Globus pallidus (tissue), 1 donor: ENCODE measurements around the gene CD38.
A peak's percentile ranks its signal among the peaks of the same experiment; 100 is the strongest.

Experiments
- DNase-seq: peaks from one replicate; pipeline ENCODE4 v3.0.0-alpha.2; 2015; ENCODE audit warnings: low spot score

The CD38 gene

DNA sequence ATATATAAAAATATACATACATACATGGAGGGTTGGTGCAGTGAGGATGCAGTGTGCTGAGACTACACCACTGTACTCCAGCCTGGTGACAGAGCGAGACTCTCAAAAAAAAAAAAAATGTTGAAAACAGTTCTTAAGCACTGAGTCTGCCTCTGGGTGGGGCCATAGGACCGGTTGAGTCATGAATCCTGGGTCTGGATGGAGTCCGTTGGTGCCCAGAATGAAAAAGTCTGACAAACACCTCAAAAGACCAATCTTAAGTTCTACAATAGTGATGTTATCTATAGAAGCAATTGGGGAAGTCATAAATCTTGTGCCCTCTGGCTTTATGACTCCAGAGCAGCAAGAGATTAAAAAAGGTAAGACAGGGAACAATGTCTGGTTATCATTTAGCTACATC, 90.0 kb downstream of the CD38 start:
- no peak for DNase-seq

DNA sequence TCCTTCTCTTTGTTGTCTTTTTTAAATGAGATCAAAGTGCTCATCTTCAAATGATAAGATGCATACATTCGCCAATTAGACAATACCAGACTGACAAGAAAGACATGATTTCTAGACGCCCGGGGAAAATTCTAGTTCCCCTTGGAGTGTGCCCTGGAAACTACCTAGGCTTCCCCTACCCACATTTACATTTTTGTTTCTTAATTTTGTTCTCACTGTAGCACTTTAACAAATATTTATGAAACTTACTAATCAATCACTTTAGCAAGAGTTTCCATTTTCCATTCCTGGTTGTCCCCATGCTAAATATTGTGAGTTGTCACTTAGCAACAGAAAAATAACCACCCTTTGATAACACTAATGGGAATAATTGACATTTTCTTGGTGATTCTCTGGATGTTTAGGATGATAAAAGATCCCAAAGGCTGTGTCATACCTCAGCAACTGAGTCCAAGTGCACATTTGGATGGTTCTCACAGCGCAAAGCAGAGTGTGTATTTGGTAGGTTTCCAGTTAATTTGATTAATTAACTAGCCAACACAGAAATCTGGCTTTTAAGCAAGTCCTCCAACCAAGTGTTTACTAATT, 90.8 kb downstream of the CD38 start:
- DNase-seq, result no peak

DNA sequence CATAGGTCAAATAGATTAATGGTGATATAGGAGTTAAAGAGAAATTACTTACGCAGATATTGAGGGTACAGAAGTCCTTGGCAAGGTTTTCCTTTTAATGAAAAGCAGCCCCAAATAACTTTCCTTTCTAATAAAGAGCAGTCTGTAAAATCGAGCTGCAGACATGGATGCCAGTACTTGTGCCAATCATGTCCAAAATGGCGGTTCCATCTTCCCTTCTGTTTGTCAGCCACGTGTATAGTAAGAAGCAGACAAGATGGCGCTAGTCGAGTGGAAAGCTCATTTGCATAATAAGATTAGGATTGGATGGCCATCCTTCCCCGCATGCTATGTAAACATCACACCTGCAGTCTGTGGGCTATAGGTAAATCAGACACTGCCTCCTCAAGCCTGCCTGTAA, 92.0 kb downstream of the CD38 start:
- no peak for DNase-seq

DNA sequence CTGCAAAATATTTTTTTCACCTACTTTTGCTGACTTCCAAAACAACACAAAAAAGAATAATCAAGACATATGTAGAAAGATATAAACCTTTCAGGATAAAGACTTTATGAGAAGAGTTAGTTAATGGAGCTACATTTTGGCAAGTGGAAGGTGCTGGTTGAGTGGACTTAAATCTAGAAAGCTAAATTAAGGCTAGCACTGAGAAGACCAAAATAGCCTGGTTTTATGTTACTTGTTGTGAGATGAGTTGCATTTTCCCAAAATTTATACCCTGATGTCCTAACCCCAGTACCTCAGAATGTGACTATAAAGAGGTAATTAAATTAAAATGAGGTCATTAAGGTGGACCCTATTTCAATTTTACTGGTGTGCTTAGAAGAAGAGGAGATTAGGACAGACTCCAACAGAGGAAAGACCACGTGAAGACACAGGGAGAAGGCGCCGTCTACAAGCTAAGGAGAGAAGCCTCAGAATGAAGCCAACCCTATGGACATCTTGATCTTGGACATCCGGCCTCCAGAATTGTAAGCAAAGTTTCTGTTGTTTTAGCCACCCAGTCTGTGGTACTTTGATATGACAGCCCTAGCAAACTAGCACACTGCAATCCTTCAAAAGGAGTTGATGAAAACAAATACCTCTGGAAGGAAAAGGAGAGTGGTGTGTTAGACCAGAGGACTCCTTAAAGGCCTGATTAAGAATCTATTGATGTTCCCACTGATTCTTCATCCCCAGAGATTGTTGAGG, 93.0 kb downstream of the CD38 start:
- DNase-seq, result no peak

DNA sequence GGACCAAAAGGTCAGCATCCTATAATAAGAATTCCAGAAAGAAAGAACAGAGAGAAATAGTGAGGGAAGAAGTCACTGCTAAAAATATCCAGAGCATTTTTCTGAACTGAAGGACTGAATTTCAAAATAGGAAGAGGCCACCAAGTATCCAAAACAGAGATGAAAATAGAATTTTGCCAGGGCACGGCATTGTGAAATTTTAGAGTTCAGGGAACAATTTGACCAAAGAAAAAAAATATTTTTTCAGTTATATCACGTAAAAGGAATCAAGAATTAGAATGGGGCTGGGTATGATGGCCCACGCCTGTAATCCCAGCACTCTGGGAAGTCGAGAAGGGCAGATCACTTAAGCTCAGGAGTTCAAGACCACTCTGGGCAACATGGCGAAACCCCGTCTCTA, 95.0 kb downstream of the CD38 start:
- no peak for DNase-seq

DNA sequence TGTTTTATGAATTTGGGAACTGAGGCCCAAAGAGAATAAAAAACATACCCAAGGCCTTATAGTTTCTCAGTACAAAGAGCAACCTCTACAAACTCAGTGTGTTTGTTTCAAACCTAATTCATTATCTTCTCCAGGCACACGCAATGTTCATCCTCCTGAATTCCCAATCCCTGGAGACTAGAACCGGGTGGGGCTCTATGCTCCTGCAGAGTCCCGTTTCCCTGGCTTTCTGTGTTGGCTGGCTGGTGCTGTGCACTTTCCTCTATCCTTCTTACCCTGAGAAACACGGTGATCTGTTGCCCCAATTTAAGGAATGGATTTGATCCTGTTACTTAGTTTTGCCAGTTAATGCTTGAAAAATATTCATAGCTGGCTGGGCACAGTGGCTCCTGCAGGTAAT, 96.5 kb downstream of the CD38 start:
- DNase-seq, result no peak

DNA sequence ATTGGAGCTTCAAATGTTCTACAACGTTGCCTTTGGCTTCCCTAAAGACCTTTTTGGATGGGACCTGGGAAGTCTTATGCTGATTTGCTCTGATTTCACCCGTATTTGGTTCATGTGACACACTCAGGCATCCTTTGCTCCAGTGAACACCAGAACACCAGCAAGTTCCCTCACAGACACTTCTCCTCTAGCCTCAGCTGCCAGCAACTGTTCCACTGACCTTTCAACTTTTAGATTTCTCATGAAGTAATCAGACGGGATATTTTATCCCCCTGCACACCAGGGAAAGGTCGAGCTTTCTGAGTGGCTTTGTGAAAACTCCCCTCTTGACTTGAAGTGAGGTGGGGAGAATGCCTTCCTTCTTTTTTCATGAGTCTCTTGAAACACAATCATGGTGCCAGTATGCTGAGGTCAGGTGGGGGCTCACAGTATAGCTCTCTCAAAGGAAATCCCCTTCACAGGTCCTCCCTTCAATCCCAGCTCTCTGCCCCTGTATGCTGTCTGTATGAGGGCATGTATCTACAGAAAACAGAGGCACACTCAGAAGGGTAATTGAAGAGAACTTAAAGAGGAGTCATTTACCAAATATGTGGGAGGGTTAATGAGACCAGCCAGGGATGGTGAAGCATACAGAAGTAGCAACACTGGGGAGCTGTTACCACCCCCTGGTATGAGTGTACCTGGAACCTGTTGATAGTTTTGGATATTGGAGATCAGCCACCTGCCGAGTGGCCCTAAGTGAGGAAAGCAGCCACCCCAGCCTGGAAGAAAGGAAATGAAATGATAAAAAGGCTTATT, 97.7 kb downstream of the CD38 start:
- DNase-seq, result no peak

DNA sequence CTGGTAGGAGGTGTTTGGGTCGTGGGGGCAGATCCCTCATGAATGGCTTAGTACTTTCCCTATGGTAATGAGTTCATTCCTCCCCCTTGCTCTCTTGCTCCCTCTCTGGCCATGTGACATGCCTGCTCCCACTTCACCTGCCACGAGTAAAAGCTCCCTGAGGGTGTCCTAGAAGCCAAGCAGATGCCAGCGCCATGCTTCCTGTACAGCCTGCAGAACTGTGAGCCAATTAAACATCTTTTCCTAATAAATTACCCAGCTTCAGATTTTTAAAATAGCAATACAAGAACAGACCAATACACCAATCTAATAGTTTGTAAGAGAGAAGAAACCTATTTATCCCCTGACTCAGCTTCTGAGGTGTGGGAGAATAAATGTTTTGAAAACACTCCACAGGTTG, 99.9 kb downstream of the CD38 start:
- no peak for DNase-seq

DNA sequence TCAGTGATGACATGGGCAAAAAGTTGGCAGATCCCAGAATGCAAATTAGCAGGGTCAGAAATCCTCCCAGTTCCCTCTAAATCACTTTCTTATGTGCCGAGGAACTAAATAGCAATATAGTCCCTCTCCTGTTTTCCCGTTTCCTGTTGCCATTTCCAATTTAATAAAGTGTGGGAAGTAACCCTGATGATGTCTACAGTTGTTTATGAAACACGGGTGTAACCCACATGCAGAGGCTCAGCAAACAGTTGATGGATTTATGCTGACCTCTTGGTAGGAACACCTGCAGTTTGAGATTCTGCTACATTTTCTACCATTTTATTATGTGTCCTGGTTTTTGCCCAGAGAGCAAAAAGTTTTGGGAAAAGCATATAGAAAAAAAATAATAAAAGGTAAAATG, 103.7 kb downstream of the CD38 start:
- no peak for DNase-seq

DNA sequence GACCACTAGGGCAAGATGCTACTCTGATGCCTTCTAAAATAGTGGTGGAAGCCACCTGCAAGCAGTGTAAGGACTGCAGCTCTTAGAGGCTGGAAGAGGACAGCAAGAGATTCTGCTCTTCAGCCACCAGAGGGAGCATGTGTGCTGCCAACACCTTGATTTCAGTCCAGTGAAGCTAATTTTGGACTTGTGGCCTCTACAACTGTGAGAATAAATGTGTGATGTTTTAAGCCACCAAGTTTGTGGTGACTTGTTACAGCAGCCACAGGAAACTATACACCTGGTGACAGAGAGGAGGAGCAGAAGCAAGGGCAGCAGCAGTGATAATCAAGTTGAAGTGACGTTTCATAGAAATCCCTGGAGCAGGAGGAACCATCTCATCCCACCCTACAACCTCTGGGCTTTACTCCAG, 104.6 kb downstream of the CD38 start:
- DNase-seq, result peak; percentile 55

DNA sequence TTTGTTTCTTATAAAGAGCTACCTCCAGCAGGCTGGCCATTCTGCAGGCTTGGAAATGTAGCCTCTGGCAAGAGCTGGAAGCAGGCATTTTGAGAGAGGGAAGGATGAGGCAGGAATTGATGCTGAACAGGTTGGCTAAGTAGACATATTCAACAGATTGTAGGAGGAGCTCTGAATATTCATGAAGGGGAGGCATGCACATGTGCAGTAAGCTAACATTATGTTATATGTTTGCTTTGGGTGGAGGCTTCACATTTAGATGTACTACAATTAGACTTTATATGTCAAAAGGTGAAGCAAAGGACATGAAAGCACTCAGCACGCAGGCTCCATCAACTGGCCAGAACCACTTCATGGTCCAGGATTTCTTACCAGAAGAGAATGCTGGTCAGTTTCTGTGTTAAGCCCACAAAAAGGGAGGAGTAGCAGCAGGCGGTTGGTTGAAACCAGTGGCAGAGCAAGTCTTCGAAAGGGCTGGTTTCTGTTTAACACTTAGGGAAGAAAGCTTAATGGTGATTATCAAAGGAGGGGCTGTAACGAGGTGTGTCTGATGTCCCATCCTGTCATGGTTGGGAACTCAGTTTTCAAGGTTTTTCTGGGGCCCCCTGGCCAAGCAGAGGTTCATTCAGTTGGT, 105.6 kb downstream of the CD38 start:
- DNase-seq, result no peak

DNA sequence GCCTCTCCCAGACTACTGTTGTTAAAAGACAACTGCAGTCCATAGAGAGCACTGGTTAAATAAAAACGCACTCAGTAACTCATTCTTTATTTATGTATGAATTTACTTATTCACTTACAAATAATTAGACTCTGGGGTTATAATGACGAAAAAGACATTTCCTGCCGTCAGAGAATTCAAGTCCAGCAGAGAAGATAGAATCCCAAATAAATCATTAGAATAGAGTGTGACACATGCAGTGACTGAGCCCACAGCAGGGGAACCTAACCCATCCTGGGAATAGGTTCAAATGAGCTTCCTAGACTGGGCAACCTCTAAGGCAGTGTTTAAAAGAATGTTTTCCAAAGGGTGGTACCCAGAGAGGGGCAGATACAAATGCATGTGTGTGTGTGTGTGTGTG, 106.5 kb downstream of the CD38 start:
- DNase-seq, result no peak

DNA sequence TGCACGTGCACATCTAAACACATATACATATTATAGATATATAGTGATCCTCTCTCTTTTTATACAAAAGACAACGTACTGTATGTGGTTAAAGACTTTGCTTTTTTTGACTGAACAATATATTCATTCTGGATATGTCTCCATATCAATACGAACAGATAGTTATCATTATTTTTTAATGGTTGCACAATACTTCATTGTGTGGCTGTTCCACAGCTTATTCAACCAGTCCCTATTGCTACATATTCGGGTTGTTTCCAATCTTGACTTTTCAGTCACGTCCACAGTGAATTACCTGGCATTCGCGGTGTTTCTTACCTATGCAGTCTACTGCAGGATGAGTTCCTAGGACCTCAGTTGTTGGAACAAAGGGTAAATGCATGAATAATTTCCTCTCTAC, 107.3 kb downstream of the CD38 start:
- DNase-seq, result no peak

DNA sequence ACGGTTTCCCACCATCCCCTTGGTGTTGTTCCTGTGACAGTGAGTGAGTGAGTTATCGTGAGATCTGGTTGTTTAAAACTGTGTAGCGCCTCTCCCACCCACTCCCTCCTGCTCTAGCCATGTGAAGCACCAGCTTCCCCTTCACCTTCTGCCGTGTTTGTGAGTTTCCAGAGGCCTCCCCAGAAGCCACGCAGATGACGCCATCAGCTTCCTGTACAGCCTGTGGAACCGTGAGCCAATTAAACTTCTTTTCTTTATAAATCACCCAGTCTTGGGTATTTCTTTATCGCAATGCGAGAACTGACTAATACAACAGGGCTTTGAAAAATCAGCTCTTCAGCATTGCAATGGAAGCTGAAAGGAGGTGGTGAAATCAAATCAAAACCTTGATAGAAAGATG, 110.4 kb downstream of the CD38 start:
- no peak for DNase-seq

DNA sequence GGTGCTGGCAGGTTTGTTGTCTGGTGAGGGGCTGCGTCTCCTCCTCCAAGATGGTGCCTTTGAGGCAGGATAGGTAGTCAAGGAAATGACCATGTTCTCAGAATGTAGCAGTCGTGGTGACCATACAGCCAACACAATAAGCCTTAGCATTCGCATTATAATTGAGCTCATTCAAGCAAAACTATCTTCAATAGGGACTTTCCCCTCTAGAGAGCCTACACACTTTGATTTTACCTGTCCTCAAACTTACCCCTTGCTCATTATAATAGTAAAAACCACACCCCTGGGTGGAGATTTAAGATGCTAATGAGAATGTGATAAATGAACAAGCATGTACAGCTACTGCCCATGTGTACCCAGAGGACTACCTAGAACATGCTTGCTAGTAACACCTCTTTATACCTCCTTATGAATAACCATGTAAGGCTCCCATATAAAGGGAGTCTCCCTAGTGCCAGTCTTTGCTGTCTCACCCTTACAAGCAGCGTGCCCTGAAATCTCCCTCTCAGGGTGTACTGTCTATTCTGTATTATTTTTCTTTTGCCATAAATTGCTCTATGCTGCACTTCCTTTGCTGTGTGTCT, 112.2 kb downstream of the CD38 start:
- no peak for DNase-seq

DNA sequence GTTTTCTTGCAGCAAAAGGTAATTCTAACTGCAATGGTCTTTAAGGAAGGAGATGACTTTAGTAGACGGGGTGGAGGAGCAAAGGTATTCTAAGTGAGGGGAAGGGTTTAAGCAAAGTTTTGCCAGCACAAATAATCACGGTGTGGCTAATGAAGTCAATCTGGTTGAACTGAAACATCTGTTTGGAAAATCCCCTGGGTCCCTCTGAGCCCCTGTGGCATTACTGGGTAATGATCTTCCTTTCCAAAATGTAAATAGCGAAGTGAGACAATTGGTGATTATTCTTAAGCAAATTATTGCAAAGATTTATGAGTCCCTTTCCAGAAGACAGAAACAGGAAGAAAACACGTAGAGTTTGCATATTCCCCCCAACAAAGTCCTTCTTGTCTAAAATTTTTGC, 113.2 kb downstream of the CD38 start:
- DNase-seq, result no peak

DNA sequence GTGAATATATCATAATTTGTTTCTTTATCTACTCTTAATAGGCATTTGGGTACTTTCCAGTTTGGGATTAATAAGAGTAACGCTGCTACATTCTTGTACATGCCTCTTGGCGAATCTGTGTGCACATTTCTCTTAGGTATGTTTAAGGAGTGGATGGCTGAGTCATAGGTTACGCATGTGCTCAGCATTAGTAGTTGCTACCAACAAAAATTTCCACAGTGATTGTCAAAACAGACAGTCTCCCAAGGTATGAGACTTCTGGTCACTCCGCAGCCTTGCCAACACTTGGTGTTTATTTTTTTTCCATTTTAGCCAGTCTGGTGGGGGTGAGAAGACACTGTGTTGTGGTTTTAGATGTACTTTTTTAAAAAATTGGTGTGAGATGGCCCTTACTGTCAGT, 115.8 kb downstream of the CD38 start:
- DNase-seq, result no peak

DNA sequence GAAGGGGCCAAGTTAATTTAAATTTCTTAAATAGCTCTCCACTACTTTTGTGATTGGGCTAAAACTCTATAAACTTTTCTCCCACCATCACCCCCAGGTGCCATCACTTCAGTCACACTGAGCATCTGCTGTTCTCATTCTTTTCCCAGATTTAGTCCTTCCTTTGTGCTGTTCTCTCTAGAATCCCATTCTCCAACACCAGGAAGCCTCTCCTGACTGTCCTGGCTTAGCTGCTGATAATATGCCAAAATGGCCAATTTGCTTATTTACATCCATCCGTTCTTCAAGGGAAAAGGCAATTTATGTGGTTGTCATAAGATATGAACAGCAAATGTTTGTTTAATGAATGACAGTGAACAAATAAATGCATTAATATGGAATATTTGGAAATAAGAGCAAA, 116.3 kb downstream of the CD38 start:
- DNase-seq, result no peak

DNA sequence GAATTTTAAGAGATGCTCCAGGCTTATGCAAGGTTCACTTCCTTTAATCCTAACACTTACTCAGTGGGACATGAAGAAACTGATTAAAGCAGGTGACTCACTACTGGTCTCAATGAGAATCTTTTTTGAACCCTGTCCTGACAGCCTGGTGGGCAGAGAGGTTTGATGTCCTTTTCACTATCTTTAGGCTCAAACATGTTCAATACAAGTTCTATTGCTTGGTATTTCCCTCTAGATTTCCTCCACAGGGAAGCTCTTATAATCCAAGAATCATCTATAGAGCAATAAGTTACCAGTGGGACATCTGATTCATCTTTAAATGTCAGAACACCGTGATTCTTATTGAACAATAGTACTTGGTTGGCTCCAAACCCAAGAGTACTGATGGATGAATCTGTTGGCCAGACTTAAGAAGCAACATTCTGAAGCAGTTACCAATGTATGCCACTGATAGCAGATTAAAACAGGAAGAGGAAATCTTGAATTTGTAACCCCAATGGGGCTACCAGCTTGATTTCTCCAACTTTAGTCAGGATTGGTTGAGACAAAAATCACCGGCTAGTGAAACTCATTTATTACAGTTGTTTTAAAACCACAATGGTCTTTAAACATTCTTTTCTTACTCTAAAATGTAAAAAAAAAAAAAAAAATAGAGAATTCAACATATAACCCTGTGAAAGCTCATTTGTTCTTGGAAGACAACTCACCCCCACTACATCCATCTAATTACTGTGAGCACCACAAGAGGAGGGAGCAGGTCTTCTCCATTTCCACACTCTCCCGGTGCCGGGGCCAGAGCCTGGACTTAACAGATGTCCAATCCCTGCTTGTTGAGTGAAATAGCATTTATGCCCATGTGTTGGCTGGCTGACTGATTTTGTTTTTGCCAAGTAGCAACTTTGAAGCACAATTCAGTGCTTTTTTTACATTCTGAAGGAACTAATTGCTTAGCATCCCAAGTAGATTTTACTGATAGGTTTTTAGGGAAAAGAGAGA, 117.1 kb downstream of the CD38 start:
- DNase-seq, result no peak

DNA sequence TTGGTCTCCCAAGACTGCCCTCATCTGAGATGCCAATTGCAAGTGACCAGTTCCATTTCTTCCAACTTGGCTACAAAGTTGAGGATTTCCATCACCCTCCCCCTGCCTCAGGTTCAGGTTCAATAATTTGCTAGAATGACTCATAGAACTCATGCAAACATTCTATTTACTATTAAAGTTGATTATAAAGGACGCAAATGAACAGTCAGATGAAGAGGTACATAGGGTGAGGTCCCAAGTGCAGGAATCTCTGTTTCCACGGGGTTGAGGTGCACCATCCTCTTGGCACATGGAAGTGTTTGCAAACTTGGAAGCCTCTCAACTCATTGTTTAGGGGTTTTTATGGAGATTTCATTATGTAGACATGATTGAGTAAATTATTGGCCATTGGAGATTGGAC, 119.4 kb downstream of the CD38 start:
- DNase-seq, result no peak

DNA sequence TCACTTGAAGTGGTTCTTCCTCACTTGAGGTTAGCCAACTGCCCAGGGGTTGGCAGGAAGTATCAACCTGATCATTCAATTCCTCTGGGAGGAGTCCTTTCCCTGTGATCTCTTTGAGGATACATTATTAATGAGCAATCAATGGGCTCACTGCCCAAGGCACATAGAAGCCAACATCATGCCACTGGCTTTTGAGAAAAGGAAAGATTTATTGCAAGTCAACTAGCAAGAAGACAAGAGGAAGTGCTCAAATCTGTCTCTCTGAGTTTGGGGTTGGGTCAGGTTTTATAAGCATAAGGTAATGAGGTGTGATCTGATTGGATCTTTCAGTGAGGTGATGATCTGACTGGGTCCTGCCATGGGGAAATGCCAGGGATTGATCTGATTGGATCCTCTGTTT, 120.8 kb downstream of the CD38 start:
- DNase-seq, result no peak
